ENCODE data around the gene CRACR2B. TPM values are rescaled to one million over a fixed set of nuclear protein-coding genes. Genes with fewer than 3 reads are reported as not detected.

CRACR2B gene
- total and polyA plus RNA-seq, 2 of the 13 experiments (the other 11 are each of a cell fraction or from before 2014, with no cell fraction given), result 14.9 to 21.0 TPM

DNA sequence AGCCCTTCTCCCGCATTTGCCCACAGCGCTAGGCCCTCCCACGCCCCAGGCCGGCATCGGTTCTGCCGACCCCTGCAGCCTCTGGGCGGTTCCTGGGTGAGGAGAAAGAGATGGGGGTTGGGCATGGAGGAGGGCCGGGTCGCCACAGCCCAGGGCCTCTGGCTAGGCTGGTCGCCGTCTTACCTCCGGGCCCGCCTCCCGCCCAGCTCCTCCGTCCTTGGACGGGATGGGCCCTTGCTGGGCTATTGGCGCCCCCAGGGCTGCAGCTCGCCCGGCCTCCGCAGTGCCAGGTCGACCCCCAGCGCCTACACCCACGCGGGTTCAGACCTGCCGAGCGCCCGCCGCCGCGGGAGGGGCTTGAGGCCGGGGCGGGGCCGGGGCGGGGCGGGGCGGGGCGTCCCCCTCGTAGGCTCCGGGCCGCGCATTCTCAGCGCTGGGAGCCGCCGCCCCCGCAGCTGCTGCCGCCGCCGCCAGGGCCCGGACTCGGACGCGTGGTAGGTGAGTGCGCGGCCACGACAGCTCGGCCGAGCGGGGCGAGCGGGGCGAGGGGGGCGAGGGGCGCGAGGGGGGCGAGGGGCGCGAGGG lies 4.9 kb downstream of the CRACR2B start, which contains the start of gene CD151 (continued):
- peak; percentile 51; the same call in 1 of the 2 replicates for TF ChIP-seq RBFOX2 (IDR thresholded peaks at IDR 0.05; ENCODE audit: low read depth, low read length)
- no peak for TF ChIP-seq PLRG1 (conservative IDR thresholded peaks at IDR 0.05)
- TF ChIP-seq TEAD3 (CRISPR knock-in tag; optimal IDR thresholded peaks at IDR 0.05; ENCODE audit: borderline replicate concordance), result no peak
- TF ChIP-seq, protein P1, sequence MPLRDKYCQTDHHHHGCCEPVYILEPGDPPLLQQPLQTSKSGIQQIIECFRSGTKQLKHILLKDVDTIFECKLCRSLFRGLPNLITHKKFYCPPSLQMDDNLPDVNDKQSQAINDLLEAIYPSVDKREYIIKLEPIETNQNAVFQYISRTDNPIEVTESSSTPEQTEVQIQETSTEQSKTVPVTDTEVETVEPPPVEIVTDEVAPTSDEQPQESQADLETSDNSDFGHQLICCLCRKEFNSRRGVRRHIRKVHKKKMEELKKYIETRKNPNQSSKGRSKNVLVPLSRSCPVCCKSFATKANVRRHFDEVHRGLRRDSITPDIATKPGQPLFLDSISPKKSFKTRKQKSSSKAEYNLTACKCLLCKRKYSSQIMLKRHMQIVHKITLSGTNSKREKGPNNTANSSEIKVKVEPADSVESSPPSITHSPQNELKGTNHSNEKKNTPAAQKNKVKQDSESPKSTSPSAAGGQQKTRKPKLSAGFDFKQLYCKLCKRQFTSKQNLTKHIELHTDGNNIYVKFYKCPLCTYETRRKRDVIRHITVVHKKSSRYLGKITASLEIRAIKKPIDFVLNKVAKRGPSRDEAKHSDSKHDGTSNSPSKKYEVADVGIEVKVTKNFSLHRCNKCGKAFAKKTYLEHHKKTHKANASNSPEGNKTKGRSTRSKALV (CRISPR knock-in tag; IDR thresholded peaks at IDR 0.05), result no peak
- no peak for TF ChIP-seq AKAP8 (CRISPR knock-in tag; IDR thresholded peaks at IDR 0.05)
- no peak for TF ChIP-seq ZNF607 (CRISPR knock-in tag; IDR thresholded peaks at IDR 0.05; ENCODE audit: borderline replicate concordance)
- TF ChIP-seq ZNF713 (CRISPR knock-in tag; IDR thresholded peaks at IDR 0.05), result no peak
- TF ChIP-seq ARNTL (CRISPR knock-in tag; IDR thresholded peaks at IDR 0.05), result no peak
- TF ChIP-seq ZNF75D (CRISPR knock-in tag; IDR thresholded peaks at IDR 0.05; ENCODE audit: borderline replicate concordance), result no peak
- no peak for TF ChIP-seq ZNF180 (CRISPR knock-in tag; IDR thresholded peaks at IDR 0.05; ENCODE audit: borderline replicate concordance, low read depth)
- no peak for TF ChIP-seq TCF12 (IDR thresholded peaks at IDR 0.05)
- TF ChIP-seq TCF12 (CRISPR knock-in tag; IDR thresholded peaks at IDR 0.05), result no peak
- TF ChIP-seq, protein P2, sequence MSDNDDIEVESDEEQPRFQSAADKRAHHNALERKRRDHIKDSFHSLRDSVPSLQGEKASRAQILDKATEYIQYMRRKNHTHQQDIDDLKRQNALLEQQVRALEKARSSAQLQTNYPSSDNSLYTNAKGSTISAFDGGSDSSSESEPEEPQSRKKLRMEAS (IDR thresholded peaks at IDR 0.05), result peak; percentile 16
- TF ChIP-seq SATB2 (CRISPR knock-in tag; IDR thresholded peaks at IDR 0.05), result no peak
- no peak for TF ChIP-seq ZNF263 (CRISPR knock-in tag; IDR thresholded peaks at IDR 0.05)
- TF ChIP-seq ZKSCAN5 (CRISPR knock-in tag; IDR thresholded peaks at IDR 0.05), result no peak
- TF ChIP-seq MYC (CRISPR knock-in tag; IDR thresholded peaks at IDR 0.05; ENCODE audit: borderline replicate concordance), result no peak; the same call in 1 of the 2 replicates
- TF ChIP-seq SETDB1 (CRISPR knock-in tag; IDR thresholded peaks at IDR 0.05; ENCODE audit: borderline replicate concordance), result no peak
- TF ChIP-seq RXRB (CRISPR knock-in tag; IDR thresholded peaks at IDR 0.05; ENCODE audit: borderline replicate concordance), result no peak
- TF ChIP-seq ZNF343 (CRISPR knock-in tag; IDR thresholded peaks at IDR 0.05), result no peak
- TF ChIP-seq ZNF143 (CRISPR knock-in tag; IDR thresholded peaks at IDR 0.05), result no peak
- no peak for TF ChIP-seq HMG20B (CRISPR knock-in tag; conservative IDR thresholded peaks at IDR 0.05)
- TF ChIP-seq ZNF205 (CRISPR knock-in tag; IDR thresholded peaks at IDR 0.05), result no peak
- TF ChIP-seq IRF2 (CRISPR knock-in tag; IDR thresholded peaks at IDR 0.05), result no peak
- no peak for TF ChIP-seq STAT5B (CRISPR knock-in tag; IDR thresholded peaks at IDR 0.05)
- TF ChIP-seq, protein P3, sequence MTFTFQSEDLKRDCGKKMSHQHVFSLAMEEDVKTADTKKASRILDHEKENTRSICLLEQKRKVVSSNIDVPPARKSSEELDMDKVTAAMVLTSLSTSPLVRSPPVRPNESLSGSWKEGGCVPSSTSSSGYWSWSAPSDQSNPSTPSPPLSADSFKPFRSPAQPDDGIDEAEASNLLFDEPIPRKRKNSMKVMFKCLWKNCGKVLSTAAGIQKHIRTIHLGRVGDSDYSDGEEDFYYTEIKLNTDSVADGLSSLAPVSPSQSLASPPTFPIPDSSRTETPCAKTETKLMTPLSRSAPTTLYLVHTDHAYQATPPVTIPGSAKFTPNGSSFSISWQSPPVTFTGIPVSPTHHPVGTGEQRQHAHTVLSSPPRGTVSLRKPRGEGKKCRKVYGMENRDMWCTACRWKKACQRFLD (CRISPR knock-in tag; IDR thresholded peaks at IDR 0.05; ENCODE audit: borderline replicate concordance), result no peak
- no peak for TF ChIP-seq CBFB (CRISPR knock-in tag; IDR thresholded peaks at IDR 0.05)
- TF ChIP-seq, protein P4, sequence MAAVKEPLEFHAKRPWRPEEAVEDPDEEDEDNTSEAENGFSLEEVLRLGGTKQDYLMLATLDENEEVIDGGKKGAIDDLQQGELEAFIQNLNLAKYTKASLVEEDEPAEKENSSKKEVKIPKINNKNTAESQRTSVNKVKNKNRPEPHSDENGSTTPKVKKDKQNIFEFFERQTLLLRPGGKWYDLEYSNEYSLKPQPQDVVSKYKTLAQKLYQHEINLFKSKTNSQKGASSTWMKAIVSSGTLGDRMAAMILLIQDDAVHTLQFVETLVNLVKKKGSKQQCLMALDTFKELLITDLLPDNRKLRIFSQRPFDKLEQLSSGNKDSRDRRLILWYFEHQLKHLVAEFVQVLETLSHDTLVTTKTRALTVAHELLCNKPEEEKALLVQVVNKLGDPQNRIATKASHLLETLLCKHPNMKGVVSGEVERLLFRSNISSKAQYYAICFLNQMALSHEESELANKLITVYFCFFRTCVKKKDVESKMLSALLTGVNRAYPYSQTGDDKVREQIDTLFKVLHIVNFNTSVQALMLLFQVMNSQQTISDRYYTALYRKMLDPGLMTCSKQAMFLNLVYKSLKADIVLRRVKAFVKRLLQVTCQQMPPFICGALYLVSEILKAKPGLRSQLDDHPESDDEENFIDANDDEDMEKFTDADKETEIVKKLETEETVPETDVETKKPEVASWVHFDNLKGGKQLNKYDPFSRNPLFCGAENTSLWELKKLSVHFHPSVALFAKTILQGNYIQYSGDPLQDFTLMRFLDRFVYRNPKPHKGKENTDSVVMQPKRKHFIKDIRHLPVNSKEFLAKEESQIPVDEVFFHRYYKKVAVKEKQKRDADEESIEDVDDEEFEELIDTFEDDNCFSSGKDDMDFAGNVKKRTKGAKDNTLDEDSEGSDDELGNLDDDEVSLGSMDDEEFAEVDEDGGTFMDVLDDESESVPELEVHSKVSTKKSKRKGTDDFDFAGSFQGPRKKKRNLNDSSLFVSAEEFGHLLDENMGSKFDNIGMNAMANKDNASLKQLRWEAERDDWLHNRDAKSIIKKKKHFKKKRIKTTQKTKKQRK (IDR thresholded peaks at IDR 0.05; ENCODE audit: low read length), result no peak

Data from HepG2 (cell line).